Measurements from ENCODE around the gene XPNPEP1. TPM values are rescaled to one million over a fixed set of nuclear protein-coding genes. Genes with fewer than 3 reads are reported as not detected.

XPNPEP1 gene
- total RNA-seq, 2 donors from 2014 or later: 57.0 to 69.5 TPM

DNA sequence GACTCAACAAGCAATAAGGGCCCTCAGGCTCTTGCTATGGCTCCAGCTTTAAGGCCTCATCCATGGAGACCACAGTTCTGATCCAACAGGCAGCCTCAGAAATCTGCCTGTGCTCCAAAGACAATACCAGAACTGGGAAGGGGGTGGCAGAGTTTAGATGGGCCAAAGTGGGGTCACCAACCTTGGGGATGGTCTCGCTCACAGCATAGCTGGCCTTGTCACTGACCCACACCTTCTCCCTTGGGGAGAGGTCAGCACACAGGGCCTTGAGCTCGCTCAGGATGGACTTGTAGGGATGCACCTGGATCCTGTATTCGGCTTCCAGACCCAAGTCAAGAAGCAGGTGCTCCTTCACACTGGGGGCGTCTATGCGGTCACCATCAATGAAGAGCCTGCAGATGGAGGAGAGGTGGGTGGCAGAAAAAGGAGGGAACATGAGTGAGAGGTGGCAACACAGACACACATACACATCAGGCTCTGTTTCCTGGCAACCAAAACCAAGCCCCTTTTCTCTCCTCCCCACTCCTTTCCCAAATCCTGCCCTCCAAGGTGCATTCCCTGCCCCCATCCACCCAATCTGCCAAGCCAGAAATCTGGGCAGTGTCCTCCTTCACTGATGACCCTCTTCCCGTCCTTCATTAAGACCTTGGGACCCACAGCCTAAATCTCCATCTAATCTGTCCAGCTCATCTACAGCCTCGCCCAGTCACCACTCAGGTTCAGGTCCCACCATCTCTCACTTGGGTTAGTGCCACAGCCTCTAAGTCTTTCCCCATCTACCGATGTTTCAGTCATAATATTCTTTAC lies 40.9 kb downstream of the XPNPEP1 start:
- DNase-seq (ENCODE audit: low spot score): no peak
- intact Hi-C loops (cut with DNase I): no loop called here

DNA sequence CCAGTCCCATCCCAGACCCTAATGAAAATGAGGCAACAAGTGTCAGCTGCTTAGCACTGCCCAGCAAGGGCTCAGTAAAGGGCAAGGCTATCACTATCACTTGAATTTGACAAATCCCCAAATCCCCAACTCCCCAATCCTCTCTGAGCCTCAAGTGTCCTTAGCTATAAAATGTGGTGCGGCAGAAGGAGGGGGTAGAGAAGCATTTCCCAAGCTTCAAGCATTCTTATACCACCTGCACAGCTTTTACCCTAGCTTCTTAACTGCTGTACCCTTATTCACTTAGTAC lies 41.6 kb downstream of the XPNPEP1 start:
- intact Hi-C loops (cut with DNase I): no loop called here

DNA sequence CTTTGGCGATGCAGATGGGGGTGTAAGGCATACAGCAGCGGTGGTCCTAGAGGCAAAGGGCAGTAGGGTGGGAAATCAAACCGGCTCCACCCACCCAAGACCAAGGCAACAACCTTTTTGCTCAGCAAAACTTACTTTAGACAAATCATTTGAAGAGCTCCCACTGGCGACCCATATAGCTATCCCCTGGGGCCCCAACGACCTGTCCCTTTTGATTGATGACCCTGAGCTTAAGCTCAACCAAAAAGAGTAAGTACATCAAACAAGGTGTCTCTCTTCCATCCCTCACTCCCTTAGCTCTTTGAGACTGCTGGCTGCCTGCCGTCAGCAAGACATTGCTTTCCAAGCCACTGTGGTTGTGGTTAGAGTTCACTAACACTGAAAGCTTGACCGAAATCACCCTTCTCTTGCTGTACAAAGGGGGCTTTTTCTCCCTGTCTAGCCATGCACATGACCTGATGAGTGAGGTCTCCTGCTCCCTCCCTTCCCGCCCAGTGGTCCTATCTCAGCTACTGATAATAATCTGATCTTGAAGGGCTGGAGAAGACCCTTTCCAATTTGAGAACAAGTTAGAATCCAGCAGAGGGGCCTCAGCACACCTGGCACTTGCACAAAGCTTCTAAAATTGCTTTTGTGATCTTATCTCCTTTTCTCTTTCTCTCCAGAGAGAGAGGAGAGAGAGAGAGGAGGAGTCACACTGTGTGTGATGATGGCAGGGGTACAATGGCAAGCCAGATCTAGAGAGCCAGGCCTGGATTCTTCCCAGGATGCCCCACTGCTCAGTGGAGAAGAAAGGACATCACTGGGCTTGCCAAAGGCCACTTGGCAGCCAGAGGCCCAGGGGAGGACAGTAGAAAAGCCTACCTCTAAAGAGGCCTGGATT lies 42.2 kb downstream of the XPNPEP1 start:
- intact Hi-C loops (cut with DNase I): no loop called here
- DNase-seq (ENCODE audit: low spot score): no peak

More for the DNA sequence above, 41.6 kb downstream of the XPNPEP1 start:
- no peak for DNase-seq (ENCODE audit: low spot score)

DNA sequence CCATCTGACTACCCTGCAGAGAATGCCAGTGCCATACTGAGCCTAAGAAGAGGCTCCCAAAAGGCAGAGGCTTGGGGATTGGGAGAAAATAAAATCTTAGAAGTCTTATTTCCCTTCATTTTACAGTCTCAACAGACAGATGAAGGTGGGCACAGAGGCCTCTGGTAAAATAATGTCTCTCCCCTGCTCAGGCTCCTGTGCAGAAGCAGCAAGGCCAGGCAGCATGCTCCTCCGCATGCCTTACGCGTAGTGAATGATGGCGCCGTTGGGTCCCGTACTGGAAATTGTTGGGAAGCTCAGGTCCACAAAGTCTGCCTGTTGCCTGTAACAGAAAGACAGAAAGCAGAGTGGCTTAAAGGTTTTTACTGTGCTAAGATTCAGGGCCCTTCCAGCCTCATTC lies 45.8 kb downstream of the XPNPEP1 start:
- intact Hi-C loops (cut with DNase I): no loop called here
- no peak for DNase-seq (ENCODE audit: low spot score)

DNA sequence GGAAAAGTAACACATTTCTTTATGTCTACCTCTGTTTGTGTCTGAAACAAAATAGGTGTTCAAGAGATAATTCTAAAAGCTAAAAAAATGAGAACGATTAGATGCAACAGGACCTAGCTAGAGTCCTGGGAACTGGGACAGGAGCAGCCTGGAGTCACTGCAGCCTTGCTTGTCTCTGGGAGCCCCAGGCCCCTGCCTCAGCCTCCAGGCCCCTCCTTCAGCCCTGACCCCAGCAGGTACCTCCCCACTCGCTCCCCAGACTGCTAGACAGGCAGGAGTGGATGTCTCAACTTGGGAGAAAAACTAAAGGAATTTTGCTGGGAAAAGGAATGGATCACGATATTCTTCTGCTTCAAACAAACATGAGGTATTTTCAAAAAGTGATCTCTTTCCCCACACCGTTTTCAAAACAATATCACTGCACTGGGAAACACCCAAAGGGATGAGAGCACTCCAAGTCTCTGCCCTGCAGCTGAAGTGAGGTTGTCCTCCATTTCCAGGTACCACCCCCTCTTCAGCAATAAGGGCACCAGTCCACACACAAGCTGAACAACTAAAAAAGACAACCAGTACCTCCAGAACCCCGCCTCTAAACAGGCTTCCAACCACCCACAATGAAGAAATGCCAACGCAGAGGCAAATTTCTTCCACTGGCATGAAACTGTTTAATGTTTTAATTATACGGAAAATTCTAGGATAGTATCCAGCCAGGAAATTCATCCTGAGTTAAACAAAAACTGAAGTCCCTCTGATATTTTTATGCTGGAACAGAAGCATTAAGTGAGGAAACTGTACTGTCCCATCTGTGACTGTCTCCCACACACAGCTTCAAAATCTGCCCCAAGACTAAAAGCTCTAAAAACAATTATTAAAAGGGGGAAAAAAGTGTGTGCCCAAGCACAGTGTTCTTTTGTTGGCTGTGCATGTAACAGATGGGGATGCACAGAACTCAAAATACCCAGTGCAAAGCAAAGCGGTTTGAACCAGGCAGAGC lies 47.2 kb downstream of the XPNPEP1 start:
- intact Hi-C loops (cut with DNase I): no loop called here
- DNase-seq (ENCODE audit: low spot score): no peak

DNA sequence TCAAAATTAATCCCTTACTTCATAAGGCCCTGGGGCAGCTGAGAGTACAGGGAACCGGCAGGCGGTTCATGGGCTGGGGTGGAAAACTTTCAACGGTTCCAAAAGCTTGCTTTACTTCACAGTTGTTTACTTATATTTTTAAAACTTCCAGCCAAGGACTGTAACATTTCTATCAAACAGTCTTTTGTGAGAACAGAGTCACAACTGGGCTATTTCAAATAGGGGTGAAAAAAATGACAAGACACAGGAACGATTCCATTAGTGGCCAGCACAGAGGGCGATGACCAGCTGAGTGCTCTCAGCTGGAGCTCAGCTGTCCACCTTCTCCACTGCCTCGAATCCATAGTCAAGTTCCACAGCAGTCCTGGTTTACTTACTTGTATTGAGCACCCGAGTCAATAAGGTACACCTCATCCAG lies 48.2 kb downstream of the XPNPEP1 start:
- no peak for DNase-seq (ENCODE audit: low spot score)
- intact Hi-C loops (cut with DNase I): no loop called here

DNA sequence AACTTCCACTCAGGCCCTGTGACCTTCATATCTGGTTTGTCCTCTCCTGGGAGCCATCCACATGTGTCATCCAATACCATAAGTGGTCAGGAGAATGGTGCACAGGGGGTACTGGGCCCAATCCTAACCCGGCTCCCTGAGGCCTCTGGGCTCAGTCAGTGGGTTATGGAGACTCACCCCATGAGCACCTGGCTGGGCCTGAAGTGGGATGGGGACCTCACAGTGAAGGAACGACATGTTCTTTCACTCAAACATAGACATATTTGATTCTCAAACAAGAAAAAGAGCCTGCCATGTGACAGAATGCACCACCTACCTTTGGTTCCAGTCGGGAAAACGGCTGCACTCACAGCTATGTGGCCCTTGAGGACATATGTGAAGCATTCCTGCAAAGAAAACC lies 51.8 kb downstream of the XPNPEP1 start:
- no peak for DNase-seq (ENCODE audit: low spot score)
- intact Hi-C loops (cut with DNase I): no loop called here

DNA sequence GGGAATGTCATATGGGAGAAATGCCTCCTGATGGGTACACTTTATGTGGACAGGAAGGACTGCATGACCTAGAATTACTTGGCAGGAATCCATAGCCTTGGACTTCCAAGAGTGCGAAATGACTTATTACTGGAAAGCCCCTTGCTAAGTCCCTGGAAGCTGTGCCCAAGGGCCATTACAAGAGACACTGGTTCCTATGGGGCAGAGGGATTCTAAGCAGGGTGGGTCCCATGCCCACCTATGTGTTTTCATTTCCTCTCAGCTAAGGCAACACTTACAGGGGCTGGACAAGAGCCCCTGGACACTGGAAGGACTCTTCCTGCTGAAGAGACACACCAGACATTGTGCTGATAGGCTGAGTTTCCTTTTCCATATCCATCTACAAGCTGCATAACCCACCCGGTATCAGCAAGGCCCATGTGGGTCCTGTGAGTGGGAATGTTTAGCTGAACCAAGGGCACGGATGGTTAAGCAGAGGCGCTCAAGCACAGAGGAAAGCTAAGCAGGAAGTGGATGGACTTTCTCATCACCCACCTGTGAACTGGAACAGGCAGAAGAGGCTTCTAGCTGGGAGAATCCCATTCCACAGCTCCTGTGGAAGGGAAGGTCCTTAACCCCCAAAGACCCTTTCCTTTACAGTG lies 56.2 kb downstream of the XPNPEP1 start:
- no peak for DNase-seq (ENCODE audit: low spot score)
- intact Hi-C loops (cut with DNase I): no loop called here

DNA sequence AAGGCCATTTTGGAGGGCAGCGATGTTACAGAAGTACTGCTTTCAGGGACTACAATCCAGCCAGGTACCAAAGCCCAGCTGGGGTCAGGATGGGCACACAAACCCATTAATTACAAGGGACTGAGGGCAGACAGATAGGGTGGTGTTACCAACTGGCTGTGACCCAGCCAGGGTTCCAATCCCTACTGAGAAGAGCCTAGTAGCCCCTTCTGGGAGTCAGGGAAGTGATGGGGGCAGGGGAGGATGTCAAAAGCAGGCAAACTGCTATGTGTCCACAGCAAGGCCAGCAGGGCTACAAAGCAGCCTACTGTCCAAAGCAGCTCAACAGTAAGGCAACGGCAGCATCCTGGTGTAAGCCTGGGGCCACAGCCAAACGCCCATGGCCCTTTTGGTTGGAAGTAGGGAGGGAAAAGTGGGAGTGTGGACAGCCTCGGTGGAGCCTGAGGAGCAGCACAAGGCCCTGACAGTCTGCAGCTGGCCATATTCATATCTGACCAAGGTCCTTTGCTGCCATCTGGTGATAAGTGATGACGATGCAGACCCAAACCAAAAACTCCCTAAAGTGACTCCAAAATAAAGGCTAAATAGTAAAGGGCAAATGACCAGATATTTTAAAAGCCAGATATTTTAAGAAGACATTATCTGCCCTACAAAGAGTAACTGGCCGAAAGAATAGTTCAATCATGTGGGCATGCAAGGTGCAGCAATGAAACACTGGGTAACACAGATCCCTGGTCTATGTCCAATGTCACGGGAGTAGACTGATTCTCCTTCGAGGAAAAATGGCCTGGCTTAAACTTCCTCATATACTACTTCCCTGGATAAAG lies 56.9 kb downstream of the XPNPEP1 start:
- peak; percentile 46 for DNase-seq (ENCODE audit: low spot score)
- intact Hi-C loops (cut with DNase I): no loop called here

DNA sequence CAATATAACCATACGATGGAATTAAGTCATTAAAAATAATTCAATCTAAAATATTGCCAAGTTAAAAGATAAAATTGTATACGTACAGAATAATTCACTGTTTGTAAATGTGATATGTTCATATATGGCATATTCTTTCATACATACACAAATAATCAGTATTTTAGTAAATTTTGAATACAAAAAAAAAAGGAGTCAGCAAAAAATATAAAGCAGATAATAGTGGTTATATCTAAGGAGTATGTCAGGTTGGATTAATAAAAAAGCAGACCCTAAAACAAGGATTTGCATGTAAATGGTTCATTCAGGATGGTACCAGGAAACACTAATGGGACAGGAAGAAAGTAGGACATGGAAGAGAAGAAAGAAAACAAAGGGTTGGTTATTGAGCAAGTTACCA lies 59.5 kb downstream of the XPNPEP1 start:
- intact Hi-C loops (cut with DNase I): no loop called here
- no peak for DNase-seq (ENCODE audit: low spot score)

DNA sequence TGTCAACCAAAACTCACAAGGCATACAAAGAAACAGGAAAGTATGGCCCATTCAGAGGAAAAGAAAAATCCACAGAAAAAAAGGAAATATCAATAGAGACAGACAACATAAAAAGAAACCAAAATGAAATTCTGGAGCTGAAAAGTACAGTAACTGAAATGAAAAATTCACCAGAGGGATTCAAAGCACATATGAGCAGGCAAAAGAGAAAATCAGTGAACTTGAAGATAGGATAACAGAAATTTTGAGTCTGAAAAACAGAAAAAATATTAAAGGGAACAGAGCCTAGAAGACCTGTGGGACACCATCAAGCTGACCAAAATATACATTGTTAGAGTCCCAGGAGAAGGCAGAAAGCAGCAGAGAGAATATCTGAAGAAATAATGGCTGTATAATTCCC lies 60.6 kb downstream of the XPNPEP1 start:
- no peak for DNase-seq (ENCODE audit: low spot score)
- intact Hi-C loops (cut with DNase I): no loop called here

DNA sequence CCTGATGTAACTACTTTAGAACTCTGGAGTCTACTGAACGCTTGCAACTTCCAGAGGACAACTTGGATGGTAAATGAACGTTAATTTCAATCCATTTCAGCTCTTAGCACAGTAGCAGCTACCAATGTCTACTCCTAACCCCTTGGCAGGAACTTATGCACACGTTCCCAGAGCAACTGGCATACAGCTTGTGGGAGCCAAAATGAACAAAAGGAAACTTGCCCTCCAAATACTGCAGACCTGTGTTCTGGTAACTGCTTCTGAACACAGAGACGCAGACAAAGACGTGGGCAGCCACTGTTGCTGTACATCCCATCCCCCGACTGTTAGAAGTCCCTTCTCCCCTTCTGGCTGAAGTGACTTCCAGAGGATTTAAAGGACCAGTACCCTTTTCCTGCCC lies 61.3 kb downstream of the XPNPEP1 start:
- intact Hi-C loops (cut with DNase I): no loop called here
- no peak for DNase-seq (ENCODE audit: low spot score)

DNA sequence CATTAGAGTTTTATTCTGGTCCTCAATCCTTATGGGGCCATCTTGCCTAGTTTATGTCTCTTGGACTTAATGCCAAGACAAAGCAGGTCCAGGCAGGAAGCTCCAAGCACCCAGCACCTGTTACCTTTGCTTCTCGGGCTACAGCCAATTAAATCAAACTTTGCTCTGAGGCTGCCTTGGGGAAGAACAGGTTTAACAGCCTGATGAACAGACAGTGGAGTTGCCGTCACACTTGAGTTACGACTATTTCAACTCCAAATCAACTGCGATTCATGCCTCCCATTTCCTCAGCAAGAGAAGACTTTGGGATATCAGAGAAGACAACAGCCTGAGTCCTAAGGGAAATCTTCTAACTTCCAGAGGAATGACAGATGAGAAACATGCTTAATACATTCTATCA lies 62.2 kb downstream of the XPNPEP1 start:
- DNase-seq (ENCODE audit: low spot score): no peak
- intact Hi-C loops (cut with DNase I): no loop called here

DNA sequence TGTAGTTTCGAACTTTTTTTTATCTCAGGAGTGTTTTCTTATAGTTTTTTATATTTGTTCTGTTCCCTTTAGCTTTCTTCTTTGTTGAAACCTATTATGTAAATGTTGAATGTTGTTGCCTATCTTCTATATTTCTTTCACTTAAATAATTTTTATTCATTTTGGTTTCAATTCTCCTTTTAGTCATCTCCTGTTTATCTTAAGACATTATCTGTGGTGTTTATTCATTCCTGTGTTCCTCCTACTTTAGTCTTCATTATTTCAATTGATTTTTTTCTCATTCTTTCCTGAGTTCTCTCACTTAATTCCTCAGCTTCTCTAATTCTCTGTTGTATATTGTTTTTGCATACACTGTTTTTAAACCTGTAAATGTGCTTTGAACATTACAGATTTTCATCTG lies 64.1 kb downstream of the XPNPEP1 start:
- DNase-seq (ENCODE audit: low spot score): no peak
- intact Hi-C loops (cut with DNase I): no loop called here

DNA sequence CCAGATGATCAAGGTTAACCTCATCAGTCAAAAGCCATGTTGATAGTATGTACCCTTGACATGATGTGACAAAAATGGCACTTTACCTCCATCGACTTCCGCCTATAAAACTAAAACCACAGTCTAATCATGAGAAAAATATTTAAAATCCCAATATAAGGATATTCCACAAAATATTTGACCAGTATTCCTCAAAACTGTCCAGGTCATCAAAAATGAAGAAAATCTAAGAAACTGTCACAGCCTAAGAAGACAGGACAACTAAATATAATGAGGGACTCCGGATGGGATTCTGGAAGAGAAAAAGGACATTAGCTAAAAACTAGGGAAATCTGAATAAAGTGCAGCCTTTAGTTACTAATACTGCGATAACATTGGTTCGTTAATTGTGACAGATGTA lies 67.6 kb downstream of the XPNPEP1 start:
- intact Hi-C loops (cut with DNase I): no loop called here
- no peak for DNase-seq (ENCODE audit: low spot score)

DNA sequence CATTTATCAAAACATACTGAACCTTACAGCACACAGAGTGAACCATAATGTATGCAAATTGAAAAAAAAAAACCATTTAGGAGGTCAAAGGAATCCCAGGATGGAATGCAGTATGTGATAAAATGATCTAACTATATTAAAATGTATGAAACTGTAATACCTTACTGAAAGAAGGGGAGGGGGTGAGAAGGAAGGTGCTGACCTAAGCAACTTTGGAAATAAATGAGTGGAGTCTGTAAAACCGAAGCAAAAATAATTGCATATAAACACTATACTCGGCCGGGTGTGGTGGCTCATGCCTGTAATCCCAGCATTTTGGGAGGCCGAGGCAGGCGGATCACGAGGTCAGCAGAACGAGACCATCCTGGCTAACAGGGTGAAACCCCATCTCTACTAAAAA lies 69.4 kb downstream of the XPNPEP1 start:
- intact Hi-C loops (cut with DNase I): no loop called here
- DNase-seq (ENCODE audit: low spot score): no peak

DNA sequence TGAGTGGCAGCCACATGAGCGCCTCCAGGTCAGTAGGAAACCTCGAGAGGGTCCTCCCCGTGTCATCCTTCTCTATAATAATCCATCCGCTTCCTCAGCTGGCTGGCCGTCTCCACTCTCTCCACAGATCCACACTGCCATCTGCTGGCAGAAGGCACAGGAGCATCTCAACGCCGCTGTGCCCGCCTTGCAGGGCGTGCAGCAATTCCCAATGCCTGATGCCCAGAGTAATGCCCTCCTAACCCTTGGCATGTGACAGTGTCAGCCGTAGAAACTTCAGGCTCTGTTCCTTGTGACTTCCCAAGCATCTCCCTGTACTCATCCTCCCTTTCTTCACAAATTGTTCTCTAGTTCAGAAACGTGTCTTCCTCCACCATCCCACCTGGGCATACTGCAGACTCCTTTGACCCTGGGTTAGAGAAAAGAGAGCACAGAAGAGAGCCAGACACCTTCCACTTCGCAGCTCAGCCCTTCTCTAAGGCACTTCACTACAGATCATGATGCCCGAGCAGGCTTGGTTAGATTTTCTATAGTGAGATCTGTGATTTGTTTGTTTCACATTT lies 70.8 kb downstream of the XPNPEP1 start:
- intact Hi-C loops (cut with DNase I): no loop called here
- peak; percentile 92 for DNase-seq (ENCODE audit: low spot score)

All from posterior vena cava (tissue), 2 donors.